RWPE2 (cell line): Measurements from ENCODE around the gene DNAH8.

Source experiments
- ATAC-seq: fragments of 200-7000 bp; cut with Tn5 transposase; 3 replicates; pipeline ENCODE4 v1.9.1; 2021; ENCODE audit warnings: low read depth
- DNase-seq: peaks from one replicate; pipeline ENCODE4 v3.0.0-alpha.2; 2020; ENCODE audit warnings: low spot score
- H3K27ac ChIP-seq: fragments of 450-650 bp; 2 replicates; pipeline ENCODE4 v1.5.1; 2017; ENCODE audit warnings: mild to moderate bottlenecking; ENCODE audit not compliant: poor library complexity, severe bottlenecking
- H3K27me3 ChIP-seq: fragments of 250-450 bp; sonication (Bioruptor Pico); 2 replicates; pipeline ENCODE4 v1.5.1; 2021; ENCODE audit warnings: mild to moderate bottlenecking, moderate library complexity; ENCODE audit not compliant: insufficient read depth, poor library complexity, severe bottlenecking
- H3K36me3 ChIP-seq: fragments of 250-450 bp; sonication (Bioruptor Pico); 2 replicates; pipeline ENCODE4 v1.5.1; 2020; ENCODE audit warnings: low read depth, mild to moderate bottlenecking, moderate library complexity
- H3K4me1 ChIP-seq: fragments of 250-450 bp; sonication (Bioruptor Pico); 2 replicates; pipeline ENCODE4 v1.5.1; 2021; ENCODE audit warnings: mild to moderate bottlenecking, moderate library complexity; ENCODE audit not compliant: insufficient read depth, poor library complexity, severe bottlenecking
- H3K4me3 ChIP-seq: fragments of 250-450 bp; sonication (Bioruptor Pico); 2 replicates; pipeline ENCODE4 v1.5.1; 2021; ENCODE audit warnings: mild to moderate bottlenecking, moderate library complexity; ENCODE audit not compliant: severe bottlenecking
- H3K9me3 ChIP-seq: fragments of 250-450 bp; sonication (Bioruptor Pico); 2 replicates; pipeline ENCODE4 v1.5.1; 2021; ENCODE audit warnings: mild to moderate bottlenecking, moderate library complexity; ENCODE audit not compliant: severe bottlenecking
- CTCF ChIP-seq: fragments of 450-650 bp; IDR thresholded peaks from one replicate; pipeline ENCODE4 v1.5.1; 2017; ENCODE audit warnings: mild to moderate bottlenecking, moderate library complexity; ENCODE audit not compliant: poor library complexity, severe bottlenecking

DNAH8 gene

GRCh38 chr6:39048481-39049399 is 333.6 kb downstream of the DNAH8 start, which contains the start of gene GLP1R:
Gene GLP1R (plus strand): TSS chr6:39048781. CDS start chr6:39048841, 60 bp downstream.
- H3K27ac ChIP-seq, result no peak within 1 kb of the TSS
- TF ChIP-seq CTCF, result no peak
- H3K4me1 ChIP-seq, result no peaks in the 10 kb centered on the region
- no peak within 1 kb of the TSS for H3K4me3 ChIP-seq
- ATAC-seq (no peak), DNase-seq (no peak)
- no peaks in the 10 kb centered on the region for H3K9me3 ChIP-seq
- H3K27me3 ChIP-seq, result peaks cover 29% of the 10 kb centered on the region
- H3K36me3 ChIP-seq, result no peaks in the 10 kb centered on the region

GRCh38 chr6:39049575-39050283 is 334.6 kb downstream of the DNAH8 start:
- DNase-seq (no peak), ATAC-seq (no peak; the same call in 2 of the 3 replicates)
- H3K27me3 ChIP-seq, result peaks cover 29% of the 10 kb centered on the region
- TF ChIP-seq CTCF, result no peak
- no peaks in the 10 kb centered on the region for H3K4me1 ChIP-seq
- no peak overlapping the region for H3K4me3 ChIP-seq
- no peaks in the 10 kb centered on the region for H3K9me3 ChIP-seq
- H3K27ac ChIP-seq, result no peak overlapping the region
- no peaks in the 10 kb centered on the region for H3K36me3 ChIP-seq

- H3K9me3 ChIP-seq, result no peaks in the 10 kb centered on the region
- no peak overlapping the region for H3K4me3 ChIP-seq
- ATAC-seq (no peak), DNase-seq (no peak)
- H3K27me3 ChIP-seq, result peaks cover 29% of the 10 kb centered on the region
- no peak for TF ChIP-seq CTCF
- H3K4me1 ChIP-seq, result no peaks in the 10 kb centered on the region
- no peak overlapping the region for H3K27ac ChIP-seq
- no peaks in the 10 kb centered on the region for H3K36me3 ChIP-seq
Observed at GRCh38 chr6:39050453-39051112, 335.5 kb downstream of the DNAH8 start.

- Histone ChIP-seq H3K4me1 (no peaks in the 10 kb centered on the region), H3K27me3 (peaks cover 29% of the 10 kb centered on the region), H3K4me3 (no peak overlapping the region), H3K9me3 (no peaks in the 10 kb centered on the region), H3K36me3 (no peaks in the 10 kb centered on the region), H3K27ac (no peak overlapping the region)
- ATAC-seq, result peak; percentile 30; the same call in 1 of the 3 replicates
- no peak for TF ChIP-seq CTCF
- DNase-seq, result no peak
Observed at GRCh38 chr6:39051399-39052122, 336.4 kb downstream of the DNAH8 start.
